Thyroid gland (tissue), 4 donors: Measurements from ENCODE around the gene ADH5. TPM values are rescaled to one million over a fixed set of nuclear protein-coding genes. Genes with fewer than 3 reads are reported as not detected.
"Not testable (repeated sequence)": the region's sequence is repeated elsewhere in the genome, so short reads cannot be mapped to it uniquely, and the experiment has no call there.

Experiments
- DNase-seq, 2 donors: peaks; one replicate each; pipeline ENCODE4 v3.0.0-alpha.2; 2019
- H3K27ac ChIP-seq, 3 donors: fragments of 200-600 bp; sonication (generic); 1 replicate in 2 of 3; 2 replicates in 1 of 3; pipeline ENCODE4 v1.5.1; 2016 to 2019; ENCODE audit warnings: mild to moderate bottlenecking in 1 of 3, moderate library complexity in 1 of 3
- H3K27me3 ChIP-seq: fragments of 200-600 bp; sonication (generic); one replicate; pipeline ENCODE4 v1.5.1; 2019
- H3K36me3 ChIP-seq, 2 donors: fragments of 200-600 bp; sonication (generic); one replicate each; pipeline ENCODE4 v1.5.1; 2016 to 2019
- H3K4me1 ChIP-seq, 2 donors: fragments of 200-600 bp; sonication (generic); one replicate each; pipeline ENCODE4 v1.5.1; 2017 to 2019
- H3K4me3 ChIP-seq, 3 donors: fragments of 200-600 bp; sonication (generic); replicated peaks in 1 of 3; 1 replicate in 2 of 3; 2 replicates in 1 of 3; pipeline ENCODE4 v1.5.1; 2016; ENCODE audit warnings: mild to moderate bottlenecking in 1 of 3
- H3K9me3 ChIP-seq: fragments of 200-600 bp; sonication (generic); one replicate; pipeline ENCODE4 v1.5.1; 2017
- CTCF ChIP-seq, 6 experiments: fragments of 200-600 bp in 3 of 6; fragments of 450-650 bp in 3 of 6; sonication (generic) in 3 of 6; IDR thresholded peaks; one replicate each; pipeline ENCODE4 v1.5.1; 2016 to 2019; ENCODE audit warnings: antibody characterized with exemption in 6 of 6, mild to moderate bottlenecking in 2 of 6, inconsistent platforms in 1 of 6, moderate library complexity in 1 of 6
- POLR2A ChIP-seq, 2 donors: fragments of 450-650 bp; IDR thresholded peaks; one replicate each; pipeline ENCODE4 v1.6.1; 2017; ENCODE audit warnings: antibody characterized with exemption in 2 of 2, mild to moderate bottlenecking in 2 of 2, moderate library complexity in 1 of 2
- WGBS, 2 donors: methylation state at CpG; one replicate each; pipeline ENCODE4 v1.1.5; 2017; 5-methylcytosine and 5-hydroxymethylcytosine counted together
- intact Hi-C: fragments of 100-400 bp; cut with DNase I; formaldehyde crosslinking; loops from one replicate; pipeline ENCODE4 v1.15.1; 2023
- total RNA-seq, 4 donors: library from RNA; depleted of rRNA; stranded (reverse); fragments of >200 nt; gene quantifications; one replicate each; pipeline ENCODE4 v1.2.3, GENCODE V29; 2016

ADH5 gene
- total RNA-seq, 4 donors from 2014 or later: 101 to 162 (median 117) TPM

- intact Hi-C loops: no loop called here
- no peaks in the 10 kb centered on the region for H3K27me3 ChIP-seq
- no peak overlapping the region for H3K4me3 ChIP-seq
- DNase-seq: no peak
- TF ChIP-seq POLR2A (IDR thresholded peaks at IDR 0.05) (no peak), CTCF (IDR thresholded peaks at IDR 0.05) (no peak)
- H3K4me1 ChIP-seq: no peaks in the 10 kb centered on the region
- 96 to 98% methylated on average over 1 of the region's 1 CpG for WGBS, 2 donors
- no peaks in the 10 kb centered on the region for H3K9me3 ChIP-seq
- H3K36me3 ChIP-seq: no peaks in the 10 kb centered on the region
- H3K27ac ChIP-seq: no peak overlapping the region
These were observed 15.6 kb upstream of the ADH5 start for GRCh38 chr4:99104153-99104552.

- H3K27ac ChIP-seq: no peak overlapping the region
- no peaks in the 10 kb centered on the region for H3K27me3 ChIP-seq
- no peak for TF ChIP-seq CTCF (IDR thresholded peaks at IDR 0.05)
- no peak for TF ChIP-seq POLR2A (IDR thresholded peaks at IDR 0.05)
- intact Hi-C loops: no loop called here
- no peaks in the 10 kb centered on the region for H3K36me3 ChIP-seq
- DNase-seq: no peak
- H3K4me3 ChIP-seq: no peak overlapping the region
- H3K4me1 ChIP-seq: no peaks in the 10 kb centered on the region
- H3K9me3 ChIP-seq: no peaks in the 10 kb centered on the region
These were observed 14.6 kb upstream of the ADH5 start for GRCh38 chr4:99103166-99103565.

- no peaks in the 10 kb centered on the region for H3K4me1 ChIP-seq
- no peaks in the 10 kb centered on the region for H3K9me3 ChIP-seq
- H3K36me3 ChIP-seq: no peaks in the 10 kb centered on the region
- DNase-seq: no peak
- H3K27ac ChIP-seq: no peak overlapping the region
- WGBS, 2 donors: 95 to 98% methylated on average over 2 of the region's 2 CpGs
- no peak for TF ChIP-seq CTCF (IDR thresholded peaks at IDR 0.05)
- TF ChIP-seq POLR2A (IDR thresholded peaks at IDR 0.05): no peak
- H3K27me3 ChIP-seq: no peaks in the 10 kb centered on the region
- intact Hi-C loops: no loop called here
- no peak overlapping the region for H3K4me3 ChIP-seq
These were observed 14.0 kb upstream of the ADH5 start for GRCh38 chr4:99102634-99103033.

- TF ChIP-seq POLR2A (IDR thresholded peaks at IDR 0.05) (no peak), CTCF (IDR thresholded peaks at IDR 0.05) (no peak)
- no peak for DNase-seq
- WGBS, 2 donors: 91 to 100% methylated on average over 1 of the region's 1 CpG
- Histone ChIP-seq H3K27me3 (no peaks in the 10 kb centered on the region), H3K36me3 (no peaks in the 10 kb centered on the region), H3K9me3 (no peaks in the 10 kb centered on the region), H3K4me1 (no peaks in the 10 kb centered on the region), H3K27ac (no peak overlapping the region), H3K4me3 (no peak overlapping the region)
- intact Hi-C loops: no loop called here
These were observed 12.3 kb upstream of the ADH5 start for GRCh38 chr4:99100876-99101275.

- H3K36me3 ChIP-seq, intact Hi-C loops, H3K4me3 ChIP-seq, H3K4me1 ChIP-seq, DNase-seq, H3K9me3 ChIP-seq, H3K27ac ChIP-seq, H3K27me3 ChIP-seq: not testable (repeated sequence)
- 73 to 81% methylated on average over 5 of the region's 5 CpGs for WGBS, 2 donors
These were observed 11.2 kb upstream of the ADH5 start for GRCh38 chr4:99099814-99100213.

- WGBS, 2 donors: 94 to 97% methylated on average over 9 of the region's 12 CpGs
- no peak for DNase-seq
- H3K9me3 ChIP-seq: no peaks in the 10 kb centered on the region
These were observed 10.7 kb upstream of the ADH5 start for GRCh38 chr4:99099311-99099710.

GRCh38 chr4:99091841-99092240 lies 3.3 kb upstream of the ADH5 start:
- H3K9me3 ChIP-seq, H3K4me3 ChIP-seq, H3K27me3 ChIP-seq, H3K27ac ChIP-seq, intact Hi-C loops, H3K36me3 ChIP-seq, DNase-seq: not testable (repeated sequence)
- H3K4me1 ChIP-seq: peaks cover 13 to 25% of the 10 kb centered on the region in 2 donors
- 79 to 91% methylated on average over 2 of the region's 2 CpGs for WGBS, 2 donors

More at GRCh38 chr4:99099311-99099710, 10.7 kb upstream of the ADH5 start:
- Histone ChIP-seq H3K4me1 (no peaks in the 10 kb centered on the region), H3K4me3 (no peak overlapping the region), H3K27me3 (no peaks in the 10 kb centered on the region), H3K27ac (no peak overlapping the region), H3K36me3 (no peaks in the 10 kb centered on the region)
- TF ChIP-seq POLR2A (IDR thresholded peaks at IDR 0.05) (no peak), CTCF (IDR thresholded peaks at IDR 0.05) (no peak)
- intact Hi-C loops: no loop called here
